Measurements from ENCODE around the gene YDJC.
"Not testable (repeated sequence)": the region's sequence is repeated elsewhere in the genome, so short reads cannot be mapped to it uniquely, and the experiment has no call there.

Gene YDJC

DNA sequence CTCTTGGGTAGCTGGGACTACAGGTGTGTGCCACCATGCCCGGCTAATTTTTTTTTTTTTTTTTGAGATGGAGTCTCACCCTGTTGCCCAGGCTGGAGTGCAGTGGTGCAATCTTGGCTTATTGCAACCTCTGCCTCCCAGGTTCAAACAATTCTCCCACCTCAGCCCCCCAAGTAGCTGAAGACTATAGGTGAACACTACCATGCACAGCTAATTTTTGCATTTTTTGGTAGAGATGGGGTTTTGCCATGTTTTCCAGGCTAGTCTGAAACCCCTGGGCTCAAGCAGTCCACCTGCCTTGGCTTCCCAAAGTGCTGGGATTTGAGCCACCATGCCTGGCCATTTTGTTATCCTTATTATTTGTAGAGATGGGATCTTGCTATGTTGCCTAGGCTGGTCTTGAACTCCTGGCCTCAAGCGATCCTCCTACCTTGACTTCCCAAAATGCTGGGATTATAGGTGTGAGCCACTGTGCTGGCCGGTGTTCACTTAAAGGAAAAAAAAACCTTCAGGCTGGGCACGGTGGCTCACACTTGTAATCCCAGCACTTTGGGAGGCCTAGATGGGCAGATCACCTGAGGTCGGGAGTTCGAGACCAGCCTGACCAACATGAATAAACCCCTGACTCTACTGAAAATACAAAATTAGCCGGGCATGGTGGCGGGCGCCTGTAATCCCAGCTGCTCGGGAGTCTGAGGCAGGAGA lies 48.7 kb downstream of the YDJC start:
- not testable (repeated sequence) for DNase-seq (ENCODE audit: low read depth, low spot score)

DNA sequence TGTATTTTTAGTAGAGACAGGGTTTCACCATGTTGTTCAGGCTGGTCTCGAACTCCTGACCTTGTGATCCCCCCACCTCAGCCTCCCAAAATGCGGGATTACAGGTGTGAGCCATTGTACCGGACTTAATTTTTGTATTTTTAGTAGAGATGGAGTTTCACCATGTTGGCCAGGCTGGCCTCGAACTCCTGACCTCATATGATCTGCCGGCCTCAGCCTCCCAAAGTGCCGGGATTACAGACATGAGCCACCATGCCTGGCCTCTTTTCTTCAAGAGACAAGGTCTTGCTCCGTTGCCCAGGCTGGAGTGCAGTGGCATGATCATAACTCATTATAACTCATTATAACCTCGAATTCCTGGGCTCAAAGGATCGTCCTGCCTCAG lies 49.2 kb downstream of the YDJC start:
- DNase-seq (ENCODE audit: low read depth, low spot score) = not testable (repeated sequence)

DNA sequence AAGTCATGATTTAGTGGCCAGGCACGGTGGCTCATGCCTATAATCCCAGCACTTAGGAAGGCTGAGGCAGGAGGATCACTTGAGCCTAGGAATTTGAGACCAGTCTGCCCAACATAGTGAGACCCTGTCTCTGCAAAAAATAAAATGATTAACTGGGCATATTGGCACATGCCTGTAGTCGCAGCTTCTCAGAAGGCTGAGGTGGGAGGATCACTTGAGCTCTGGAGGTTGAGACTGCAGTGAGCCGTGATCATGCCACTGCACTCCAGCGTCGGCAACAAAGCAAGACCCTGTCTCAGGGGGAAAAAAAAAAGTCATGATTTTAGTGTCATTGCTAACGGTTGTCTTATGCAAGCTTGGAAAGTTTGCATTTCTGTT lies 50.4 kb downstream of the YDJC start:
- DNase-seq (ENCODE audit: low read depth, low spot score) = no peak

All from brain pericyte (primary cell).